Uterus (tissue), 4 donors: ENCODE data around the gene CCL11. TPM values are rescaled to one million over a fixed set of nuclear protein-coding genes. Genes with fewer than 3 reads are reported as not detected.
A peak's percentile ranks its signal among the peaks of the same experiment; 100 is the strongest.

Experiments
- DNase-seq, 2 donors: peaks; one replicate each; pipeline ENCODE4 v3.0.0-alpha.2; 2019 to 2020
- H3K27ac ChIP-seq, 2 donors: fragments of 200-600 bp; sonication (generic); 1 replicate in 1 of 2; 2 replicates in 1 of 2; pipeline ENCODE4 v1.5.1; 2016 to 2018
- H3K27me3 ChIP-seq, 2 donors: fragments of 200-600 bp; sonication (generic); one replicate each; pipeline ENCODE4 v1.5.1; 2018 to 2019; ENCODE audit warnings: control low read depth in 1 of 2
- H3K36me3 ChIP-seq, 2 donors: fragments of 200-600 bp; sonication (generic); one replicate each; pipeline ENCODE4 v1.5.1; 2019; ENCODE audit warnings: control low read depth in 1 of 2
- H3K4me1 ChIP-seq, 2 donors: fragments of 200-600 bp; sonication (generic); one replicate each; pipeline ENCODE4 v1.5.1; 2018 to 2019; ENCODE audit warnings: control low read depth in 1 of 2
- H3K4me3 ChIP-seq, 2 donors: fragments of 200-600 bp; sonication (generic); 1 replicate in 1 of 2; 2 replicates in 1 of 2; pipeline ENCODE4 v1.5.1; 2018 to 2019; ENCODE audit warnings: mild to moderate bottlenecking in 1 of 2
- H3K9me3 ChIP-seq, 2 donors: fragments of 200-600 bp; sonication (generic); one replicate each; pipeline ENCODE4 v1.5.1; 2019; ENCODE audit warnings: control low read depth in 1 of 2
- CTCF ChIP-seq, 4 experiments: fragments of 200-600 bp in 2 of 4; fragments of 450-650 bp in 2 of 4; sonication (generic) in 2 of 4; IDR thresholded peaks; one replicate each; pipeline ENCODE4 v1.5.1; 2016 to 2019; ENCODE audit warnings: antibody characterized with exemption in 4 of 4, mild to moderate bottlenecking in 2 of 4, moderate library complexity in 1 of 4
- POLR2A ChIP-seq, 2 donors: fragments of 450-650 bp; IDR thresholded peaks; one replicate each; pipeline ENCODE4 v1.6.1; 2016; ENCODE audit warnings: antibody characterized with exemption in 2 of 2, mild to moderate bottlenecking in 1 of 2, moderate library complexity in 1 of 2
- intact Hi-C: fragments of 100-400 bp; cut with DNase I; formaldehyde crosslinking; loops from one replicate; pipeline ENCODE4 v1.15.1; 2023; ENCODE audit warnings: low total_unique reads
- total RNA-seq, 4 donors: library from RNA; depleted of rRNA in 3 of 4; stranded (reverse); fragments of >200 nt in 3 of 4; gene quantifications; one replicate each; pipeline versions ENCODE4 v1.1.0 to v1.2.4, GENCODE V29; 2014 to 2023
- donor health status: DM: yes; HTN: yes; CAD: no.

CCL11 gene
- total RNA-seq, 4 donors from 2014 or later = 4.9 TPM; not detected in 3

GRCh38 chr17:34305061-34305460 is 19.5 kb downstream of the CCL11 start:
- H3K36me3 ChIP-seq = no peaks in the 10 kb centered on the region
- no peaks in the 10 kb centered on the region for H3K27me3 ChIP-seq
- no peak for DNase-seq
- no peak overlapping the region for H3K27ac ChIP-seq
- H3K4me1 ChIP-seq = no peaks in the 10 kb centered on the region
- TF ChIP-seq POLR2A (IDR thresholded peaks at IDR 0.05) (no peak), CTCF (IDR thresholded peaks at IDR 0.05) (no peak)
- H3K9me3 ChIP-seq = no peaks in the 10 kb centered on the region
- intact Hi-C loops = no loop called here
- no peak overlapping the region for H3K4me3 ChIP-seq

- H3K27me3 ChIP-seq = no peaks in the 10 kb centered on the region
- DNase-seq = no peak
- no peak overlapping the region for H3K27ac ChIP-seq
- TF ChIP-seq CTCF (IDR thresholded peaks at IDR 0.05) = no peak
- no peak for TF ChIP-seq POLR2A (IDR thresholded peaks at IDR 0.05)
- no peak overlapping the region for H3K4me3 ChIP-seq
- H3K4me1 ChIP-seq = no peaks in the 10 kb centered on the region
- intact Hi-C loops = no loop called here
- H3K9me3 ChIP-seq = no peaks in the 10 kb centered on the region
- no peaks in the 10 kb centered on the region for H3K36me3 ChIP-seq
Observed at GRCh38 chr17:34305606-34306005, 20.1 kb downstream of the CCL11 start.

- no peak overlapping the region for H3K27ac ChIP-seq
- no peaks in the 10 kb centered on the region for H3K36me3 ChIP-seq
- no peaks in the 10 kb centered on the region for H3K4me1 ChIP-seq
- no peak overlapping the region for H3K4me3 ChIP-seq
- H3K9me3 ChIP-seq = no peaks in the 10 kb centered on the region
- intact Hi-C loops = no loop called here
- no peaks in the 10 kb centered on the region for H3K27me3 ChIP-seq
- TF ChIP-seq POLR2A (IDR thresholded peaks at IDR 0.05) (no peak), CTCF (IDR thresholded peaks at IDR 0.05) (peak; percentile 22 to 54 (median 28))
- DNase-seq = no peak
Observed at GRCh38 chr17:34306466-34306865, 20.9 kb downstream of the CCL11 start.

- no peak overlapping the region for H3K27ac ChIP-seq
- no peaks in the 10 kb centered on the region for H3K9me3 ChIP-seq
- TF ChIP-seq POLR2A (IDR thresholded peaks at IDR 0.05) = no peak
- TF ChIP-seq CTCF (IDR thresholded peaks at IDR 0.05) = no peak
- H3K36me3 ChIP-seq = no peaks in the 10 kb centered on the region
- intact Hi-C loops = no loop called here
- peak in 1 of 2 donors; percentile 50 for DNase-seq
- H3K4me3 ChIP-seq = no peak overlapping the region
- peaks cover 0 to 1% of the 10 kb centered on the region in 2 donors for H3K4me1 ChIP-seq
- no peaks in the 10 kb centered on the region for H3K27me3 ChIP-seq
Observed at GRCh38 chr17:34307110-34307509, 21.6 kb downstream of the CCL11 start.

GRCh38 chr17:34308371-34308770 is 22.8 kb downstream of the CCL11 start:
- no peaks in the 10 kb centered on the region for H3K9me3 ChIP-seq
- H3K27ac ChIP-seq = no peak overlapping the region
- H3K4me3 ChIP-seq = no peak overlapping the region
- H3K36me3 ChIP-seq = no peaks in the 10 kb centered on the region
- peaks cover 0 to 4% of the 10 kb centered on the region in 2 donors for H3K4me1 ChIP-seq
- H3K27me3 ChIP-seq = no peaks in the 10 kb centered on the region
- TF ChIP-seq CTCF (IDR thresholded peaks at IDR 0.05) (no peak), POLR2A (IDR thresholded peaks at IDR 0.05) (no peak)
- no peak for DNase-seq
- intact Hi-C loops = no loop called here
